HL-60 (cell line): Measurements from ENCODE around the gene TNIK.

Source experiments
- CTCF ChIP-seq: IDR thresholded peaks from one replicate; pipeline ENCODE4 v1.5.1; 2011; ENCODE audit warnings: low read length, control low read depth, inconsistent platforms; ENCODE audit not compliant: insufficient read depth
- POLR2AphosphoS5 ChIP-seq: IDR thresholded peaks from 2 replicates; pipeline ENCODE4 v1.6.1; 2012; ENCODE audit warnings: low read depth
- REST ChIP-seq: IDR thresholded peaks from 2 replicates; pipeline ENCODE4 v1.6.1; 2012; ENCODE audit warnings: low read depth; ENCODE audit not compliant: insufficient replicate concordance

- TF ChIP-seq CTCF (no peak), REST (no peak), POLR2AphosphoS5 (no peak)
Measured at GRCh38 chr3:171468296-171468906, 8.2 kb upstream of the TNIK start.
